ENCODE measurements around the gene PKD2.

Gene PKD2

DNA sequence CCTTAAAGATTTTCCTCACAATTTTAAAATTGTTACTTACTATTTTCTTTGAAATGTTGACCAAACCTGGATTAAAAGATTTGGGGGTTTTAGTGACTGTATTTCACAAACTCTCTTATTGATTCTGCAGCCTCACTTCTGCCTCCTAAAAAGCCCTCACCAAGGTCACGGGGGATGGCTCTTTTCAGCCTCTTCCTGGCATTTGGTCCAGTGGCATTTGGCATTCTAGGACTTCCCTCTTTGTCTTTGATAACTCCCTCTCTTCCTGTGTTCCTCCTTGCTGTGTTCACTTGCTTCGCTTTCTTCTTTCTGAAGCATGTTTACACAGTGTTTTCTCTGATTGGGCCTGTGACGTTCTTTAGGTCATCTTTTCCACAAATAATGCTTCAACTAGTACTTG is 21.5 kb downstream of the PKD2 start:
- H3K9ac ChIP-seq = no peak overlapping the region
- H3K27ac ChIP-seq = no peak overlapping the region
- H3K9me3 ChIP-seq (ENCODE audit: control insufficient read depth, low read length) = no peaks in the 10 kb centered on the region
- TF ChIP-seq, protein P1, sequence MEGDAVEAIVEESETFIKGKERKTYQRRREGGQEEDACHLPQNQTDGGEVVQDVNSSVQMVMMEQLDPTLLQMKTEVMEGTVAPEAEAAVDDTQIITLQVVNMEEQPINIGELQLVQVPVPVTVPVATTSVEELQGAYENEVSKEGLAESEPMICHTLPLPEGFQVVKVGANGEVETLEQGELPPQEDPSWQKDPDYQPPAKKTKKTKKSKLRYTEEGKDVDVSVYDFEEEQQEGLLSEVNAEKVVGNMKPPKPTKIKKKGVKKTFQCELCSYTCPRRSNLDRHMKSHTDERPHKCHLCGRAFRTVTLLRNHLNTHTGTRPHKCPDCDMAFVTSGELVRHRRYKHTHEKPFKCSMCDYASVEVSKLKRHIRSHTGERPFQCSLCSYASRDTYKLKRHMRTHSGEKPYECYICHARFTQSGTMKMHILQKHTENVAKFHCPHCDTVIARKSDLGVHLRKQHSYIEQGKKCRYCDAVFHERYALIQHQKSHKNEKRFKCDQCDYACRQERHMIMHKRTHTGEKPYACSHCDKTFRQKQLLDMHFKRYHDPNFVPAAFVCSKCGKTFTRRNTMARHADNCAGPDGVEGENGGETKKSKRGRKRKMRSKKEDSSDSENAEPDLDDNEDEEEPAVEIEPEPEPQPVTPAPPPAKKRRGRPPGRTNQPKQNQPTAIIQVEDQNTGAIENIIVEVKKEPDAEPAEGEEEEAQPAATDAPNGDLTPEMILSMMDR (IDR thresholded peaks at IDR 0.05) = no peak
- H3K36me3 ChIP-seq (ENCODE audit: control insufficient read depth, insufficient read depth, low read length) = no peaks in the 10 kb centered on the region
- no peaks in the 10 kb centered on the region for H3K79me2 ChIP-seq
- H3K4me3 ChIP-seq (ENCODE audit: low read depth, low read length) = no peak overlapping the region
- no peak overlapping the region for H2AFZ ChIP-seq
- no peaks in the 10 kb centered on the region for H3K27me3 ChIP-seq (ENCODE audit: control insufficient read depth, insufficient read depth, low read length)
- no peaks in the 10 kb centered on the region for H3K4me1 ChIP-seq
- no peak overlapping the region for H3K4me2 ChIP-seq (ENCODE audit: low read length)

DNA sequence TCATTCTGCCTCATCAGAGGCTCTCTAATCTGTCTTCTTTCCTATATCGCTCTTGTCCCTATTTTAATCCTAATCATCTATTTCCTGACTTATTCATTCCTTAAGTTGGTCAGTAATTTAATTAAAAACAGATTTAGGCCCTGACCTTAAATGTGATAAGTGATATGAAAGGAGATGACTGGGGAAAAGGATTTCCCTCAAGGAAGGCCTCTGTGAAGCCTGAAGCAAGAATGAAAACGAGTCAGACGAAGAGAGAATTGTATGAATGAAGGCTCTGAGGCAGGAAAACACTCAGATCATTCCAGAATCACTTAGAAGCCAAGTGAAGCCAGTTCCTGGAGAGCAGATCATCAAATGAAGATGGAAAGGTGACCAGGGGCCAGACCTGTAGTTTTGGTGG is 22.1 kb downstream of the PKD2 start:
- no peak overlapping the region for H3K9ac ChIP-seq
- no peaks in the 10 kb centered on the region for H3K79me2 ChIP-seq
- no peaks in the 10 kb centered on the region for H3K9me3 ChIP-seq (ENCODE audit: control insufficient read depth, low read length)
- no peaks in the 10 kb centered on the region for H3K36me3 ChIP-seq (ENCODE audit: control insufficient read depth, insufficient read depth, low read length)
- no peaks in the 10 kb centered on the region for H3K27me3 ChIP-seq (ENCODE audit: control insufficient read depth, insufficient read depth, low read length)
- TF ChIP-seq, protein P1 (IDR thresholded peaks at IDR 0.05) = no peak
- H2AFZ ChIP-seq = no peak overlapping the region
- no peak overlapping the region for H3K27ac ChIP-seq
- no peak overlapping the region for H3K4me3 ChIP-seq (ENCODE audit: low read depth, low read length)
- no peak overlapping the region for H3K4me2 ChIP-seq (ENCODE audit: low read length)
- H3K4me1 ChIP-seq = no peaks in the 10 kb centered on the region

DNA sequence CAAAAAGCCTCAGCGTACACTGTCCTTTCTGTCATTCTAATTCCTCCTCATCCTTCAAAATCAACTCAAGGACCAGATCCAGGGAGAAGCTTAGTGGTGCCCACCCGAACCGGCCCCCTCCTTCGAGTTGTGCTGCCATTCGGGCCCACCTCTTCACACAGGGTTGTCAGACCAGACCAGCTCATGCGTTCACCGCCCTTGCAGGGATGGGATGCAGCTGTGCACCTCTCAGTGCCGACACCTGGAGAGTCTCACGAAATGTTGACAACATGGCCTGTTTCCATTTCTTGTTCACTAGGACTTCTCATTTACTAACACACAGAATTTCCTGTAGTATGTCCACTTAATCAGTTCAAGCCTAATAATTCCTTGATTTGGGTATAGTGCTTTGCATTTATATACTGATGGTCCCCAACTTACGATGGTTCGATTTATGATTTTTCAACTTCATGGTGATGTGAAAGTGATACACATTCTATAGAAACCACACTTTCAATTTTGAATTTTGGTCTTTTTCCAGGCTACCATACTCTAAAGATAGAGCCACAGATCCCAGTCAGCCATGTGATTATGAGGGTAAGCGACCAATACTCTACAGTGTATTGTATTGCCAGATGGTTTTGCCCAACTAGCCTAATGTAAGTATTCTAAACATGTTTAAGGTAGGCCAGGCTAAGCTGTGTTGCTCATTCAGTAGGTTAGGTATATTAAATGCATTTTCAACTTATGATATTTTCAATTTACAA is 23.3 kb downstream of the PKD2 start:
- Histone ChIP-seq H3K79me2 (no peaks in the 10 kb centered on the region), H3K36me3 (ENCODE audit: control insufficient read depth, insufficient read depth, low read length) (no peaks in the 10 kb centered on the region), H3K27me3 (ENCODE audit: control insufficient read depth, insufficient read depth, low read length) (no peaks in the 10 kb centered on the region), H3K4me2 (ENCODE audit: low read length) (no peak overlapping the region), H3K4me3 (ENCODE audit: low read depth, low read length) (no peak overlapping the region), H2AFZ (no peak overlapping the region), H3K9me3 (ENCODE audit: control insufficient read depth, low read length) (no peaks in the 10 kb centered on the region), H3K9ac (no peak overlapping the region), H3K27ac (no peak overlapping the region), H3K4me1 (no peaks in the 10 kb centered on the region)
- TF ChIP-seq, protein P1 (IDR thresholded peaks at IDR 0.05) = no peak

DNA sequence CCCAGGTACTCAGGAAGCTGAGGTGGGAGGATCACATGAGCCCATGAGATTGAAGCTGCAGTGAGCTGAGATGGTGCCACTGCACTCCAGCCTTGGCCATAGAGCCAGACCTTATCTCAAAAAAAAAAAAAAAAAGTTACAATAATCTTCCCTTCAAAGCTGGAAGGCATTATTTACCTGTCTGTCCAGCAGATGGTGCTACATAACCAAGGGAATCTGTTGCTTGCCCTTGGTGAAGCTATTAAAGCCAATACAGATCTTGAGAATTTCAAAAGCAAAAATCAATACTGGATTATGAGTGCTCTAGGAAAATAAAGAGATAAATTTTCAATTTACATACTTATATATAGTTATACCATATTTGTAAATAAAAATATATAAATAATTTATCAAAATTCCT is 25.9 kb downstream of the PKD2 start:
- H3K4me3 ChIP-seq (ENCODE audit: low read depth, low read length) = no peak overlapping the region
- H3K79me2 ChIP-seq = no peaks in the 10 kb centered on the region
- no peak overlapping the region for H2AFZ ChIP-seq
- no peaks in the 10 kb centered on the region for H3K9me3 ChIP-seq (ENCODE audit: control insufficient read depth, low read length)
- H3K27ac ChIP-seq = no peak overlapping the region
- no peaks in the 10 kb centered on the region for H3K36me3 ChIP-seq (ENCODE audit: control insufficient read depth, insufficient read depth, low read length)
- no peak overlapping the region for H3K4me2 ChIP-seq (ENCODE audit: low read length)
- H3K27me3 ChIP-seq (ENCODE audit: control insufficient read depth, insufficient read depth, low read length) = no peaks in the 10 kb centered on the region
- H3K9ac ChIP-seq = no peak overlapping the region
- no peaks in the 10 kb centered on the region for H3K4me1 ChIP-seq
- TF ChIP-seq, protein P1 (IDR thresholded peaks at IDR 0.05) = peak; percentile 50

DNA sequence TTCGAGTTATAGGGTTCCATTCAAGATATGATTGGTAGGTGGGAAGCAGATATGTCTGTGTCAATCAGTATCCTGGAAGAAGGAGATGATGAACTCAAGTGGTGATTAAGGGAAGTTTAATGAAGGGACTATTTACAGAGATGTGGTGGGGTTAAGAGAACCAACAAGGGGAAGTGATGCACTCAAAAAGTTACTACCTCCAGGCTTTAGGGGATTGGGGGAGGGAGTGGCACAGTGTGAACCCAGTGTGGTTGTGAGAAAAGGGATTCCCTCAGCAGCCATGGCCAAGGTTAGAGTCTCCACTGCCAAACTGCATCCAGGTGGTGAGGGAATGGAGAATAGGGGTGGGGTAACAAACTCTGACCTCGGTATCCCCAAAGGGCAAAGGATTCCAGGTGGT is 27.9 kb downstream of the PKD2 start:
- H3K36me3 ChIP-seq (ENCODE audit: control insufficient read depth, insufficient read depth, low read length) = no peaks in the 10 kb centered on the region

More for the DNA sequence above, 27.9 kb downstream of the PKD2 start:
- no peaks in the 10 kb centered on the region for H3K9me3 ChIP-seq (ENCODE audit: control insufficient read depth, low read length)
- H3K27ac ChIP-seq = no peak overlapping the region
- no peak overlapping the region for H3K4me3 ChIP-seq (ENCODE audit: low read depth, low read length)
- H3K79me2 ChIP-seq = no peaks in the 10 kb centered on the region
- H2AFZ ChIP-seq = no peak overlapping the region
- H3K4me1 ChIP-seq = no peaks in the 10 kb centered on the region
- H3K4me2 ChIP-seq (ENCODE audit: low read length) = no peak overlapping the region
- no peaks in the 10 kb centered on the region for H3K27me3 ChIP-seq (ENCODE audit: control insufficient read depth, insufficient read depth, low read length)
- H3K9ac ChIP-seq = no peak overlapping the region
- TF ChIP-seq, protein P1 (IDR thresholded peaks at IDR 0.05) = no peak

Measured in parathyroid adenoma (tissue), 2 donors.